Measurements from ENCODE around the gene SH2D5.

SH2D5 gene

DNA sequence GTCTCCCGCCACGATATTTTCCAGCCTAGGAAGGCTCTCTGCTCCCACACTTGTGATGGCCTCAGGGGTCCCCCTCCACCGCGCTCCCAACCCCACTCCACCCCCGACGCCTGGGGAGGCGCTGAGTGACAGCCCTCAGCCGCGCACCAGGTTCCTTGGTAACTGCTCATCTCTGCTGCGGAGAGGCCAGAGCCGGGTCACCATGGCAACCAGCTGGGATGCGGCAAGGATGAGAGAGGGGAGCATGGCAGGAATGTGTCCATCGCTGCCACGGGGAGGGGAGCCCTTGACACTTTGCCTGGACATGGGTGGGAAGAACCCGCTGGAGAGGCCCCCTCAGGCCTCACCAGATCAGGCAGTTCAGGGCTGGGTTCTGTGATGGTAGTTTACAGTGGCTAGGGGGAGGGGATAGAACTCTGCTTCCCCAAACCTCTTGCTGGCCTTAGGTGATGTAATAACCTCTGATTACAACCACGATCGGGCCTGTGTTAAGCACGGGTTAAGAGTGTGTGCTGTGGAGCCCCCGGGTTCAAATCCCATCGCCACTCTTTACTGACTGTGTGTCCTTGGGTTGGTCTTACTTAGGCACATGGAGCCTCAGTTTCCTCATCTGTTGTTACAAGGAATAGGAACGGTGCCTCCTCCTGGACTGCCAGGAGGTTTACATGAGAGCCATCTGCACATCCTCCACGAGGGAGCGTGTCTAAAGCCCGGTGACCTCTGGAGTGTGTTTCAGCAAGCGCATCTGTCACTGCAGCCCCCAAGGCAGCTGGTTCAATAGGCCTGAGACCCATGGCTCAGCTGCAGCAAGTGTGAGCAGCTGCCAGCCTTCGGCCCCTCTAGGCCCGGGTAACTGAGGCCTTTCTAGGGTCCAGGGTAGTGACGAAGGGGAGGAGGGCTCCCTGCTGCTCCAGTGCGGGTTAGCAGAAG, 21.0 kb downstream of the SH2D5 start:
- no peak for DNase-seq

DNA sequence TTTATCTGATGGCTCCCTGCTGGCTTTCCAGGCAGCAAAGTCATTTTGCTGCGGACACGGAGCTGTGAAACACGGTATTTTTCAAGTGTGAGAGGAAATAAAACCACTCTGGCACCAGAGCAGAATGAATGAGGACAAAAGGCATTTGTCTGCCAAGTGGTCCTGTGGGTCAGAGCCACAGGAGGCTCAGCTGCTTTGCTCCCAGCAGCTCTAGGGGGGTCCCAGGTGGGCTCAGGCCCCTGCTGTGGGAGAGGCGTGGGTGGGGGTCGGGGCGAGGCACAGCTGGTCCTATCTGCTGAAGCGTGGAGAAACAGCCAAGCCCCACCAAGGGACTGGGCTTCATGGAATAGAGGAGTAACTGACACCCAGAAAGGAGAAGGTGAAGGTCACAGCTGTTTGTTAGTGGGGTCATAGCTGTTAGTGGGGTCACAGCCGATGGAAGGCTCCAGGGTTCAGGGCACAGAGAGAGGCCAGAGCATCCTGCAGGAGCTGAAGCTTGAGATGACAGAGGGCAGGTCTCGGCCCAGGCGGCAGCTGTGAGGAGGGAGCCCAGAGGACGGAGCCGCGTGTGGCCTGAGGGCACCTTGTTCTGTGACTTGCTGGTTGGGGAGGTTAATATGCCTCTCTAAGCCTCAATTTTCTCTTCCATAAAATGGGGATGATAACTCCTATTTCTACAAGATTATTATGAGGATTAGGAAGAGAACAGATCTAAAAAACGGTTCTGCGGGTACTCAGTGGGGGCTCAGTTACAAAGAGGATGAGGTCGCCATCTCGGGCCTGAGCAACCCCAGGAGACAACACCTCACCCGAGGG, 21.8 kb downstream of the SH2D5 start:
- DNase-seq = no peak

DNA sequence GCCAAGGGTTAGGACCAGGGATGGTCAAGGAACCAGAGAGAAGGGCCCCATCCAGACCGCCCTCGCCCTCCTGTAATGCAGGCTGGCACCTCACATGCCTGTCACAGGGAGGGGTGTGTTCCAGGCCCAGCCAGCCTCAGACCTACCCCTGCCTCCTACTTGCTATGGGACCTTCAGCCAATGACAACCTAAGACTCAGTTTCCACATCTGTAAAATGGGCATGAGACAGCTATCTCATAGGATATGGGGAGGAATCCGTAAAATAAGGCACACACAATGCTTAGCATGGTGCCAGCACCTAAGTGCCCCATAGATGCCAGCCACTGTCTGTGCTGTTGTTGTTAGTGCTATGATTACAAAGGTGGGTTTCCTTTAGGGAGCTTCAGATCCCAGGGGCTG, 22.6 kb downstream of the SH2D5 start:
- DNase-seq = no peak

DNA sequence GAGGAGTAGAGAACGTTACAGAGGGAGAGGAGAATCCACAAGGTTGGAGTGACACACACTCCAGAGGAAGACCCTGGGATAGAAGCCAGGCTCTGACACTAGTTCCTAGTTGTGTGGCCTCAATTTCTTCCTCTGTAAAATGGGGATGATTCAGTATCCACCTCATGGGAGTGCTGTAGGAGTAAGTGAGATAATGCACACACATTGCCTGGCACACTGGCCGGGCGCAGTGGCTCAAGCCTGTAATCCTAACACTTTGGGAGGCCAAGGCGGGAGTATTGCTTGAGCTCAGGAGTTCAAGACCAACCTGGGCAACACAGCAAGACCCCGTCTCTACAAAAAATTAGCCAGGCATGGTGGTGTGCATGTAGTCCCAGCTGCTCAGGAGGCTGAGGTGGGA, 23.6 kb downstream of the SH2D5 start:
- no peak for DNase-seq

DNA sequence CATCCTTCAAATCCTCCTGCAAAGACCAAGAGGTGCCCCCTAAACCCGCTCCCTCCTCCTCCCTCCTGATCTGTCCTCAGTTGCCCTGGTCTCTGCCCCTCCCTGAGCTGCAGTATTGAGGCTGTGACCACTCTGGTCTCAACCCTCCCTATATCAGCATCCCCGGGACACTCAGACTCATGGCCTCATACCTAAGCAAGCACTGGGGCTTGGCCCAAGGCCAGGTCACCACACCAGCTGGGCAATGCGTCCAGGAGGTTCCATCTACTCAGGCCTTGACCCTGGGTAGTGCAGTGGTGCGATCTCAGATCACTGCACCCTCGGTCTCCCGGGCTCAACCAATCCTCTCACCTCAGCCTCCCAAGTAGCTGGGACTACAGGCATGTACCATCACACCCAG, 24.4 kb downstream of the SH2D5 start:
- no peak for DNase-seq

DNA sequence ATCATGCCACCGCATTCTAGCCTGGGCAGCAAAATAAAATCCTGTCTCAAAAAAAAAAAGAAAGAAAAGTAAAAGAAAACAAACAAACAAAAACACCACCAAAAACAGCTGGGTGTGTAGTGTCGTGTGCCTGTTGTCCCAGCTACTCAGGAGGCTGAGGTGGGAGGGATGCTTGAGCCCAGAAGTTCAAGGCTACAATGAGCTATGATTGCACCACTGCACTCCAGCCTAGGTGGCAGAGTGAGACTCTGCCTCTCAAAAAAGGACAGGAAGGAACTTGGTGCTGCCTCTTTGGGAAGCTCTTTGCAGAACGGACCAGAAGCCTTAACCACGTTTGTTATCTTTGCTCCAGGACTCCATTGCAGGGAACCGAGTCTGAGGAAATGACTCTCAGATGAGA, 25.7 kb downstream of the SH2D5 start:
- no peak for DNase-seq

DNA sequence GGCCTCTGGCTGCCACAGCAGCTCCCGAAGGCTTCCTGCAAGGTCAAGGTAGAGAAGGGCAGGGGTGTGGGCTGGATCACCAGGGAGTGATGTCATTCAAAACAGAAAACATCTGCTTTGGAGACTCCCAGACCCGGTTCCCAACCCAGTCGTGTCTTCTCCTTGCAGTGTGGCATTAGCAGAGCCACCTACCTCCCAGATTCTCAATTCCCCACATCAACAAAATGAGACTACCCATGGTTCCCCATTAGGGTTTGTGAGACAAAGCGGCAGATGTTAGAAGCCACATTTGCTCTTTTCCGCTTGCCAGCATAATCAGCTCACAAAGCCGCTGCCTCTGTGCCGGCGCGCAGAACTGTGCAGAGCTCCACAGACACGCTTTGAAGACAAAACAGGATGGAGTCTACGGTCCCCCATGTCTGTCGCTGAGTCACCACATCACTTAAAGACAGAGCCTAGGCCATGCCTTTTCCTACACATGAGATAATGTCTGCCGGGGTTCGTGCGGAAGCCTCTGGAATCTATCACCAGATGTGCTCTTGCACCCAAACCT, 27.2 kb downstream of the SH2D5 start:
- DNase-seq = no peak

DNA sequence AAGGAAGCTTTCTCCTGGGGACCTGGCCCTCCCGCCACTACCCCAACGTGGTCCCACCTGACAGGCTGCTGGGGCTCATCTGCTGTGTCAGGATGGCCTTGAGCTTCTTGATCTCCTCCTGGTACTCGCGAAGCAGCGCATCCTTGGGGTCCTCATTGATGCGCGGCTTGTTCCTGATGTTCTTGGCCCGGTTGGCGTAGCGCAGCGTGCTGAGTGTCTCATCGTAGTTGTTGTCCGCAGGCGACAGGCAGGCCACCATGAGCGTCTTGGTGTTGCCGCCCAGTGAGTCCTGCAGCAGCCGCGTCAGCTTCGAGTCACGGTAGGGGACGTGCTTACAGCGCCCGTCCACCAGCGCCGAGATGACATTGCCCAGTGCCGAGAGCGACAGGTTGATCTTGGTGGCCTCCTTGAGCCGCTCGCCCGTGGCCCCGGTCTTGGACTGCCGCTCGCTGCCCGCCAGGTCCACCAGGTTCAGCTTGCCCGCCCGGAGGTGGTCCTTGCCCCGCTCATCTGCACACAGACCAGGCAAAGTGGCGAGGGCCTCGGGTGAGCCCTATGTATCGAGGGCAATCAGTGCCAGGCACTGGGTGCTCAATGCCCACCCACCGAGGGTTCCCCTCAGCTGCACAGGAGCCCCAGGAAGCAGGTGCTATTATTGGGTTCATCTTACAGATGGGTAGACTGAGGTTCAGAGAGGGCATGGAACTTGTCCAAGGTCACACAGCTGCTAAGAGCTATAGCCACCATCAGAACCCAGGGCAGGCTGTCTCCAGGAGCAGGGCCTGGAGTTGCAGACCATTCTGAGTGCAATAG, 27.9 kb downstream of the SH2D5 start:
- no peak for DNase-seq

DNA sequence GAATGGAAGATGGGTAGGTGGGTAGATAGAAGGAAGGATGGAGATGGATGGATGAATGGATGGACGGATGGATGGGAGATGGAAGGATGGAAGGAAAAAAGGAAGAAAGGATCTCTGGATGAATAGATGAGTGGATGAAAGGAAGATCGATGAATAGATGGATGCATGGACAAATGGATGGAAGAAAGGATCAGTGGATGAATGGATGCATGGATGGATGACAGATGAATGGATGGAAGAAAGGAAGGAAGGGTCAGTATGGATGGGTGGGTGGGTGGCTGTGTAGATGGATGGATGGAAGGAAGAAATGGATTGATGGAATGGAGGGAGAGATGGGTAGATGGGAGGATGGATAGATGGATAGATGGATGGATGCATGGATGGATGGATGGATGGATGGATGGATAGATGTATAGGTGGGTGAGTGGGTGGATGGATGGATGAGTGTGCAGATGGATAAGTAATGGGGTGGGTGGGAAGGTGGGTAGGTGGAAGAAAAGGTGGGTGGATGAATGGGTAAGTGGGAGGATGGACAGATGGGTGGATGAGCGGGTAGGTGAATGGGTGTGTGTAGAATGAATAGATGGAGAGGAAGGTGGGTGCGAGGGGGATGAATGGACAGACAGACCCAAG, 29.3 kb downstream of the SH2D5 start:
- no peak for DNase-seq

DNA sequence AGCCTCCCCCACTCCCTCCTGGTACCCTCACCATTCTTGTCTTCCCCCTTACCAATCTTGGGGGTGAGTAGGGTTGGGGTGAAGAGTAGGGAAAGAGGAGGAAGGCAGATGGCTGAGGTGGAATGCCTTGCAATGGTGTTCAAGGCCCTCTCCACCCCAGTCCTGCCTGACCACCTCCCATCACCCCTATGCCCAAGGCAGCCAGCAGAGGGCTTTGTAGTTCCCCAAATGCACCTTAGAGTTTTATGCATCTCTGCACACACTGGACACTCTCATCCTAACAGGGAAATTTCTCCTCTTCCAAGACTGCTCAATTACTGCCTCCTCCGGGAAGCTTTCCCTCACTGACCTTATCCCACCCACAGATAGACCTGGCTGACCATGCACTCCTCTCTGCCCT, 30.1 kb downstream of the SH2D5 start:
- DNase-seq = no peak

DNA sequence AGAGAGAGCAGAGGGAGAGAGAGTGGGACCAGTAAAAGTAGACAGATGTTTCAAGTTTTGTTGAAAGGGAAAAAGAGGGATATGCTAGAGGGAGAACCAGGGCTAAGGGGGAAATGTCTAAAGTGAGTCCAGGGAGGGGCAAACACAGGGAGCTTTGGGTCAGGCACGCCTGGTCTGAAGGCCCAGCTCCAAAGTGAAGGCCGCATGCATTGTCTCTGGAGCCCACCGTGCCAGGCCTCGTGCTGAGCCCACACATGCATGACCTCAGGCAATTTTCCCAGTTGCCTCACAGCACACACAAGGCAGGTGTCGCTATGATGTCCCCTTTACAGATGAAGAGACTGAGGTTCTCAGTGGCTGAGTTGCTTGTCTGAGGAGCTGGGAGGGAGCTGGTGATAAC, 30.7 kb downstream of the SH2D5 start:
- DNase-seq = no peak

DNA sequence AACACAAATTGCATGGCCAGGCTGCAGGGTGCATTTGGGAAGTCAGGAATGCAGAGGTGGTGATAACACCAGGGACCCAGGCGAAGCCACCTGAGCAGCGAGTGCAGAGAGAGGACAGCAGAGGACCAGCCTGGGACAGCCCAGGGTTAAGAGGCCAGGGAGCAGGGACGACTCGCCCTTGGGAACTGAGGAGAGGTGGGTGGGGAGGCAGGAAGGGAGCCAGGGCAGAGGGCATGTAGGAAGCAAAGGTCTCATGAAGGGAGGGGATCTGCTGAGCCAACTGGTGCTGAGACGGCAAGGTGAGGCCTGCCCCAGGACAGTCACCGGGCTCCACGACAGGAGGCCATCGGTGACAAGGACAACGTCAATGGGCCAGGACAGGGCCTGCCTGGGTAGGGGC, 31.1 kb downstream of the SH2D5 start:
- no peak for DNase-seq

DNA sequence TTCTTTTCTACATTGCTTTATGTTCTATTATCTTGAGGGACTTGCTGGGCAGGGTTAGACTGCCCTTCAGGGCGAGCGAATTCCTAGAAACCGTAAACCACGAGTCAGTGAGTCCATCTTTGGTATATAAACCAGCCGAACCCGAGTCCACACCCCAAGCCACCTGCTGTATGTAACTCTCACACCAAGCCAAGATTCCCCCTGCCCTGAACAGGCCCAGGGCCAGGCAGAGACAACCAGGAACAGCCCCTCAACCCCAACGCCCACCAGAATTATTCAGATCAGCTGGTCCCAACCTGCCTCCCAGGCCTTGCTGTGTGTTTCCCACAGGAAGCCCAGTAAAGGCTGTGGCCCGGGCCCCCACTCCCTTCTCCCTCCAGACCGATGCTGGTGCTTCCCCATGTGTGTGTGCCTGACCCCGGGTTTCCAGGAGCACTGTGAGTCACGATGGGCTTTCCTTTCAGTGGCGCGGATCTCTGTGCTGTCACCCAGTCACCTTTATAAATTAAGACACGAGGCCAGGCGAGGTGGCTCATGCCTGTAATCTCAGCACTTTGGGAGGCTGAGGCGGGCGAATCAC, 31.8 kb downstream of the SH2D5 start:
- no peak for DNase-seq

DNA sequence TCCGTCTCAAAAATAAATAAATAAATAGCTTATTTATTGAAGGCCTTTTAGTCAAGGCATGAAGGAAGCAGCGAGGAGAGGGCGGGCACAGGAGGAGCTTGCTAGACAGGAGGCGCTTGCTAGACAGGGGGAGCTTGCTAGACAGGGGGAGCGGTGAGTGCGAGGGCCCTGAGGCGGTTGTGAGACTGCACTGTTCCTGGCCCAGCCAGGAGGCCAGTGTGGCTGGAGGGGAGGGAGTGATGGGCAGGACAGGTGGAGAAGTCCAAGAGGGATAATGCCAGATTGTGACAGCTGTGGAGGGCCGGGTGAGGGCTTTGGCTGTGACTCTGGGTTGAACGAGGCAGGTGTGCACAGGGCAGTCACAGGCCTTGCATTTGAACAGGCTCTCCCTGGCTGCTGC, 32.9 kb downstream of the SH2D5 start:
- no peak for DNase-seq

DNA sequence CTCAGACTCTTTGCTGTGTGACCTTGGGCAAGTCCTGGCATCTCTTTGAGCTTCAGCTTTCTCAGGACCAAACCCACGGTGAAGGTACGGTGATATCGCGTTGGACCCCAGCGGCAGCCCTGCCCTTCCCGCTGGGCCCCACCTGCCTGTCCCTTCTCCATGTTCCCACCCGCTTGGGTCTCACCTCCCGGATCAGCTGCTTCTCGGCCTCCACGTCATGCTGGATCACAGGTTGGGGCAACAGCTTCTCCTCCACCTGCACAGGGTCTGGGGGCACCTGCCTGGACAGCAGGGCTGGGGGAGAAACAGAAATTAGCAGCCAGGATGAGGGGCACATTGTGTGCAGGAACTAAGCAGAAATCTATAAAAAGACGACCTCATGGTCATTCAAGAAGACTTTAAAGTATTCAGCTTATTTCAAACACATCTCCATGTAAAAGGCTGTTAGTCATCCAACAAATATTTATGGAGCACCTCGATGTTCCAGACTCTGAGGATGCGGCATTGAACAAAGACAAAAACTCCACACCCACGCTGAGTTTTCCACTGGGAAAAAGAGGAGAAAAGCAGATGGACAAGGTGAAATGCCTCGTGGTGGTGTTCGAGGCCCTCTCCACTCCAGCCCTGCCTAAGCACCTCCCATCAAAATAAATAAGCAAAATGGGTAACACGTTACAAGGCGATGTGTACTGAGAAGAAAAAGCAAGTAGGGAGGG, 34.1 kb downstream of the SH2D5 start:
- no peak for DNase-seq

DNA sequence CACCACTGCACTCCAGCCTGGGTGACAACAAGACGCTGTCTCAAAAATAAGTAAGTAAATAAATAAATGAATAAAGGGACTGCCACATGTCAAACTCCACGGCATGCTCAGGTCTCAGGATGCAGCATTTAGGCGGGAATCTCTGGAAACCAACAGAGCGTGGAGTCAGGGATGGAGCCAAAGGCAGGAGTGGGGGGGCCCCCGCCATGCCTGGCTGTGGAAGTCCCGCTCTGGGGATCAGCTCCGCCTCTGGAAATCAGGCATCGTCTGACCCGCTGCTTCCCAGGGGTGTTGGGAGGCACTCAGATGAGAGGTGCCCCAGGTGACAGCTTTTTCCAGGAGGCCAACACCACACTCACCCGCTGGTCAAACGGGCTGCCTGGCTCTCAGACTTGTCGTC, 34.9 kb downstream of the SH2D5 start:
- DNase-seq = no peak

DNA sequence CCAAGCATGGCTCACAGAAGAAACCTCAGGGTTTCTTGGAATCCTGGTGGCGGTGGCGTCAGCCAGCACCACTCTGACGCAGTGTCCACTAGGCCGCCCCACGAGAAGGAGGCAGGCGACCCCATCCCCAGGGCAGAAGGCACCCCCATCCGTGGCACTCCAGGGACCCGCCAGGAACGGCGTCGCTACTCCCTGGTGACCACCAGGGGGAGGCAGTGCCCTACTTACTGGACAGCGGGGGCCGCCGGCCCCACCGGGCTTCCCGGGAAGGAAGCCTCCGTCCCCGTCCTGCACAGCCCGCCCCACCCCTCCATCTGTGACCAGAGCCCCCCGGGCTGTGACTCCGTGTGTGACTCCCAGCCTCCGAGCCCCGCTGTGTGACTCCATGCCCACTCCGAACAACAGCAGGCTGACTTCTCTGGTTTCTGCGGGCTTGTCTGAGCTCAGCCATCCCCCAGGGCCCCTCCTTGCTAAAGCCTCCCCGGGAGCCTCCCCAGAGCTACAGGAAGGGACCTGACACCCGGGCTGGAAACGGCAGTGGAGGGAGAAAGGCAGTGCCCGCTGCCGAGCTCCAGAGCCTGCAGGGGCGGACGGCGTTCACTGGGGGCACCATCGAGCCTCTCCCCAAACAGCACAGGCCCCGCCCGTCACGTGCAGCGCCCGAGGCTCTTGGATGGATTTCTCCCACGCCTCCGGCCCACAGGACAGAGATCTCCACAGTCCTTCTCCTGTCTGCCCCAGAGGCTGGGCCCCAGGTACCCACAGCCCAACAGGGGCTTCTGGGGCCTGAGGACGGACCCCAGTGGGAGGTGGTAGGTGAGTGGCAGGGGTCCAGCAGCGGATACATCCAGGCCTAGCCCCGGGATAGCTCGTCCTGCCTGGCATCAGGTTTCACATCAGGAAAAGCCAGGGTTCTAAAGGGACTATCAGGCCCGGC, 35.8 kb downstream of the SH2D5 start:
- peak; percentile 35 for DNase-seq

DNA sequence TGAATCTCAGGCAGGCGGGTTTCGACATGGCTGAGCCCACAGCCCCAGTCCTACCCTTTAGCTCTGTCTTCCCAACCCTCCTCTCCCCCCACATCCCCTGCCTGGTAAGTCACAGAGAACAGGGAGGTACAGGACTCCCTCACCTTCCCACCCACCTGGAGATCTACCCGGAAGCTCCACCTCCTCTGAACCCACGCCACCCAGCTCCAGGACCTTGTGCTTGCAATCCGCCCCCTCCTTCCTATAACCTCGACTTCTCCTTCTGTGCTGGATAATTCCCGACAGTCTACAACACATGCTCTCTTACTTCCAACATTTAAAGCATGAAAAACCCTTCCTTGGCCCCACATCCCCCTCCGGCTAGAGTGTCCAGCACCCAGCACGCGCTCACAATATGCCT, 37.0 kb downstream of the SH2D5 start:
- DNase-seq = no peak

DNA sequence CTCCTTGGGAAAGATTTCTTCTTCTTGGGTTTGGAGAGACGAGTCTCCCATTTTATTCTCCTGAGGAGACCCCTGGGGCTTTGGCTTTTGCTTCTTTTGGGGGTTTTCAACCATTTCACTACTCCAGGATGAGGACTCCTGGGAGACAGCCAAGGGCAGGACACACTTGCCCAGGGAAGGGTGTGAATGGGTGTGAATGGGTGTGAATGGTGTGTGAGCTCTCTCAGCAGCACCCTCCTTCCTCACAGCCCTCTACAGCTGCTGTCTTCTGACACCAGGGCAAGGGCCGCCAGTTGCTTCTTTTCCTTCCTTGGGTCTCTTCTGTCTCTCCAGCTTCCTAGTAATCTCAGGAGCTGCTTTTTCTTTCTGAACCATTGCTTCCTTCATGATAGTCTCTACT, 38.9 kb downstream of the SH2D5 start:
- no peak for DNase-seq

DNA sequence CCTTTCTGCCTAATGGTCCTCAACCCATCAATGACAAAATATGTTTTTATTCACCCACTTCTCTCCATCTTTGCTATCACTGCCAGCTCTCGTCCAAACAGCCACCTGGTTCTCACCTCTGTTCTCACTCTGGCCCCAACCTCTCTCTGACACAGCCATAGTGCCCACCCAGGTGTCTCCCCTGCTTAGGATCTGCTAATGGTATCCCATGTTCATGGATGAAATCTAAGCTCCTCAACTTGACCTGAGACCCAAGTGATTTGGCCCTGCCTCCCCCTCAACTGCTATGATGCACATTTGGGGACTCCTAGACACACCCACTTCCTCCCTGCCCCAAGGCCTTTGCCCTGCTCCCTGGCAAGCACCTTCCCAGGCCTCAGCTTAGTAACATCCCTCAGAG, 40.6 kb downstream of the SH2D5 start:
- no peak for DNase-seq
